A549 (cell line): ENCODE results near the gene CACNA1C. TPM values are rescaled to one million over a fixed set of nuclear protein-coding genes. Genes with fewer than 3 reads are reported as not detected.

ENCODE experiments used
- ATAC-seq, 2 experiments: fragments of 200-7000 bp in 1 of 2; fragments of >200 bp in 1 of 2; cut with Nextera tagmentation in 1 of 2; cut with Tn5 transposase in 1 of 2; 3 replicates each; pipeline versions ENCODE4 v1.8.0 to v1.9.1; 2018 to 2020; ENCODE audit warnings: mild to moderate bottlenecking in 1 of 2, moderate library complexity in 1 of 2
- CTCF ChIA-PET: fragments of 300-600 bp; sonication (Branson Sonifier 250); formaldehyde crosslinking; extraction: SDS; loops from one replicate; lab custom pipeline; 2021; ENCODE audit warnings: antibody characterized with exemption, inconsistent platforms; lab: Yijun Ruan, JAX
- POLR2A ChIA-PET: fragments of 350-600 bp; formaldehyde crosslinking; extraction: SDS; loops from one replicate; lab custom pipeline; 2021; ENCODE audit warnings: antibody characterized with exemption, inconsistent platforms; lab: Yijun Ruan, JAX
- DNase-seq, 2 experiments: peaks; one replicate each; pipeline versions ENCODE4 v3.0.0 to v3.0.0-alpha.2; 2011 to 2016; ENCODE audit warnings: low read depth in 1 of 2, low spot score in 1 of 2
- FAIRE-seq: peaks from 2 replicates; lab custom pipeline; 2011; peaks lifted over from hg19 to GRCh38; lab: Jason Lieb, UNC
- H3K27ac ChIP-seq, 2 experiments: fragments of >200 bp; sonication (Bioruptor Twin); formaldehyde crosslinking; 3 replicates each; pipeline ENCODE4 v1.5.1; 2016 to 2017
- H3K4me1 ChIP-seq: fragments of >200 bp; sonication (Bioruptor Twin); formaldehyde crosslinking; 3 replicates; pipeline ENCODE4 v1.6.1; 2016
- H3K4me2 ChIP-seq: fragments of >200 bp; sonication (Bioruptor Twin); formaldehyde crosslinking; 3 replicates; pipeline ENCODE4 v1.6.1; 2016
- H3K4me3 ChIP-seq: fragments of >200 bp; sonication (Bioruptor Twin); formaldehyde crosslinking; 3 replicates; pipeline ENCODE4 v1.5.1; 2016
- H3K9me3 ChIP-seq: fragments of >200 bp; sonication (Bioruptor Twin); formaldehyde crosslinking; 3 replicates; pipeline ENCODE4 v1.6.1; 2016
- CTCF ChIP-seq: fragments of >200 bp; sonication (Bioruptor Twin); formaldehyde crosslinking; IDR thresholded peaks from 3 replicates; pipeline ENCODE4 v1.5.1; 2016
- EHF ChIP-seq: fragments of 250-450 bp; sonication (Bioruptor Pico); IDR thresholded peaks from 2 replicates; pipeline ENCODE4 v1.5.0; 2020; ENCODE audit warnings: mild to moderate bottlenecking
- EHMT2 ChIP-seq: fragments of 200-600 bp; sonication (generic); IDR thresholded peaks from 2 replicates; pipeline ENCODE4 v1.6.1; 2016; ENCODE audit warnings: antibody characterized with exemption, low read depth, mild to moderate bottlenecking, moderate library complexity
- FOSB ChIP-seq: fragments of 250-450 bp; sonication (Bioruptor Pico); IDR thresholded peaks from 2 replicates; pipeline ENCODE4 v1.5.0; 2020; ENCODE audit warnings: mild to moderate bottlenecking, moderate library complexity
- HEYL ChIP-seq: fragments of 250-450 bp; sonication (Bioruptor Pico); IDR thresholded peaks from 2 replicates; pipeline ENCODE4 v1.8.0; 2021; ENCODE audit warnings: mild to moderate bottlenecking, moderate library complexity
- HMGXB4 ChIP-seq: fragments of 250-450 bp; sonication (Bioruptor Pico); IDR thresholded peaks from 2 replicates; pipeline ENCODE4 v1.5.0; 2021; ENCODE audit warnings: mild to moderate bottlenecking, moderate library complexity, borderline replicate concordance
- HOXA7 ChIP-seq: fragments of 250-450 bp; sonication (Bioruptor Pico); IDR thresholded peaks from 2 replicates; pipeline ENCODE4 v1.5.0; 2020; ENCODE audit warnings: mild to moderate bottlenecking, moderate library complexity
- HOXB13 ChIP-seq: fragments of 250-450 bp; sonication (Bioruptor Pico); IDR thresholded peaks from 2 replicates; pipeline ENCODE4 v1.5.0; 2020; ENCODE audit warnings: low read depth, mild to moderate bottlenecking, moderate library complexity
- KDM5A ChIP-seq: fragments of 200-600 bp; sonication (generic); IDR thresholded peaks from 2 replicates; pipeline ENCODE4 v1.6.1; 2016; ENCODE audit warnings: antibody characterized with exemption, mild to moderate bottlenecking
- NFE2L2 ChIP-seq: fragments of 150-350 bp; conservative IDR thresholded peaks from 2 replicates; pipeline ENCODE4 v1.6.1; 2014; ENCODE audit warnings: low read length
- NPAS2 ChIP-seq: fragments of 250-450 bp; sonication (Bioruptor Pico); IDR thresholded peaks from 2 replicates; pipeline ENCODE4 v1.8.0; 2022; ENCODE audit warnings: mild to moderate bottlenecking, moderate library complexity, borderline replicate concordance
- RCOR1 ChIP-seq: fragments of 150-350 bp; IDR thresholded peaks from 2 replicates; pipeline ENCODE4 v1.6.1; 2014; ENCODE audit warnings: antibody characterized with exemption, low read length, low read depth
- ZSCAN20 ChIP-seq: fragments of 250-450 bp; sonication (Bioruptor Pico); IDR thresholded peaks from 2 replicates; pipeline ENCODE4 v1.8.0; 2022; ENCODE audit warnings: mild to moderate bottlenecking, moderate library complexity
- WGBS: methylation state at CpG from one replicate; pipeline ENCODE4 v1.1.6; 2017; ENCODE audit errors: missing lambda C conversion rate; 5-methylcytosine and 5-hydroxymethylcytosine counted together
- polyA plus RNA-seq, 4 experiments: library from polyadenylated mRNA; depleted of rRNA in 3 of 4; stranded (reverse); fragments of >200 nt; fragmentation: RNase III in 1 of 4; extraction: RNeasy Plus Mini Kit Qiagen cat#74134 plus additional on column Dnase treatment in 1 of 4; gene quantifications; 2 replicates in 3 of 4; 3 replicates in 1 of 4; pipeline ENCODE4 v1.2.3, GENCODE V29; 2011 to 2017
- TF ChIP-seq, protein P1 (sequence below): fragments of 450-650 bp; IDR thresholded peaks from 2 replicates; pipeline ENCODE4 v1.6.1; 2014; ENCODE audit warnings: antibody characterized with exemption

The CACNA1C gene
- polyA plus RNA-seq, 2 of the 4 experiments (the other 2 are of a cell fraction) = not detected

- H3K4me3 ChIP-seq = no peak overlapping the region
- FAIRE-seq (no peak), ATAC-seq (no peak), DNase-seq (no peak)
- WGBS = 0% methylated on average over 2 of the region's 2 CpGs
- H3K4me2 ChIP-seq = no peak overlapping the region
- no peaks in the 10 kb centered on the region for H3K9me3 ChIP-seq
- H3K4me1 ChIP-seq = no peaks in the 10 kb centered on the region
- ChIA-PET CTCF (interaction anchor here (0.7 kb wide), 1 partner anchor 293 kb away, joined by 3 read pairs; no protein-coding TSS in a partner anchor), POLR2A (no interaction called here)
- no peak overlapping the region for H3K27ac ChIP-seq
- TF ChIP-seq FOSB = no peak
- TF ChIP-seq, protein P1, sequence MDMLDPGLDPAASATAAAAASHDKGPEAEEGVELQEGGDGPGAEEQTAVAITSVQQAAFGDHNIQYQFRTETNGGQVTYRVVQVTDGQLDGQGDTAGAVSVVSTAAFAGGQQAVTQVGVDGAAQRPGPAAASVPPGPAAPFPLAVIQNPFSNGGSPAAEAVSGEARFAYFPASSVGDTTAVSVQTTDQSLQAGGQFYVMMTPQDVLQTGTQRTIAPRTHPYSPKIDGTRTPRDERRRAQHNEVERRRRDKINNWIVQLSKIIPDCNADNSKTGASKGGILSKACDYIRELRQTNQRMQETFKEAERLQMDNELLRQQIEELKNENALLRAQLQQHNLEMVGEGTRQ = no peak
- TF ChIP-seq HOXB13 (CRISPR knock-in tag) = no peak
- no peak for TF ChIP-seq EHF (CRISPR knock-in tag)
- no peak for TF ChIP-seq EHMT2
- TF ChIP-seq KDM5A = no peak
- TF ChIP-seq RCOR1 = no peak
- TF ChIP-seq HMGXB4 (CRISPR knock-in tag) = no peak
- no peak for TF ChIP-seq HEYL (CRISPR knock-in tag)
- TF ChIP-seq ZSCAN20 (CRISPR knock-in tag) = no peak
- no peak for TF ChIP-seq CTCF
- TF ChIP-seq NPAS2 (CRISPR knock-in tag) = no peak
- no peak for TF ChIP-seq HOXA7 (CRISPR knock-in tag)
- TF ChIP-seq NFE2L2 = no peak
Observed at GRCh38 chr12:2745655-2746054, 692.9 kb downstream of the CACNA1C start.

Other genes starting within 250 kb of the CACNA1C start
- not detected in 2 replicates for gene LRTM2, start 232.4 kb upstream of the CACNA1C start, polyA plus RNA-seq (2011; rRNA removed)
- not detected in 3 replicates for gene LRTM2, start 232.4 kb upstream of the CACNA1C start, polyA plus RNA-seq (2017; fragmentation: RNase III; extraction: RNeasy Plus Mini Kit Qiagen cat#74134 plus additional on column Dnase treatment)
- not detected in 2 replicates for gene CACNA2D4, start 134.3 kb upstream of the CACNA1C start, polyA plus RNA-seq (2011; rRNA removed)
- not detected in 3 replicates for gene CACNA2D4, start 134.3 kb upstream of the CACNA1C start, polyA plus RNA-seq (2017; fragmentation: RNase III; extraction: RNeasy Plus Mini Kit Qiagen cat#74134 plus additional on column Dnase treatment)
- 19.1 and 19.2 TPM in 2 replicates for gene DCP1B, start 48.5 kb upstream of the CACNA1C start, polyA plus RNA-seq (2011; rRNA removed)
- 7.5 to 7.9 TPM (median 7.7 TPM) in 3 replicates for gene DCP1B, start 48.5 kb upstream of the CACNA1C start, polyA plus RNA-seq (2017; fragmentation: RNase III; extraction: RNeasy Plus Mini Kit Qiagen cat#74134 plus additional on column Dnase treatment)